ENCODE data around the gene ZNF81. TPM values are rescaled to one million over a fixed set of nuclear protein-coding genes. Genes with fewer than 3 reads are reported as not detected.

The ZNF81 gene
- total RNA-seq, 1 experiment from 2014 or later, result 4.8 TPM

GRCh38 chrX:47880927-47881326, 44.2 kb downstream of the ZNF81 start:
- RAD21 ChIA-PET (ENCODE audit: low non-redundant PET in 1 of 2, low total read pairs in 2 of 2, uncharacterized antibody in 2 of 2, unreplicated experiment in 2 of 2), result no interaction called here
- BruUV-seq (replicated peaks), result no TSS peak
- intact Hi-C loops (cut with micrococcal nuclease), result no loop called here
- TF ChIP-seq, protein P1, sequence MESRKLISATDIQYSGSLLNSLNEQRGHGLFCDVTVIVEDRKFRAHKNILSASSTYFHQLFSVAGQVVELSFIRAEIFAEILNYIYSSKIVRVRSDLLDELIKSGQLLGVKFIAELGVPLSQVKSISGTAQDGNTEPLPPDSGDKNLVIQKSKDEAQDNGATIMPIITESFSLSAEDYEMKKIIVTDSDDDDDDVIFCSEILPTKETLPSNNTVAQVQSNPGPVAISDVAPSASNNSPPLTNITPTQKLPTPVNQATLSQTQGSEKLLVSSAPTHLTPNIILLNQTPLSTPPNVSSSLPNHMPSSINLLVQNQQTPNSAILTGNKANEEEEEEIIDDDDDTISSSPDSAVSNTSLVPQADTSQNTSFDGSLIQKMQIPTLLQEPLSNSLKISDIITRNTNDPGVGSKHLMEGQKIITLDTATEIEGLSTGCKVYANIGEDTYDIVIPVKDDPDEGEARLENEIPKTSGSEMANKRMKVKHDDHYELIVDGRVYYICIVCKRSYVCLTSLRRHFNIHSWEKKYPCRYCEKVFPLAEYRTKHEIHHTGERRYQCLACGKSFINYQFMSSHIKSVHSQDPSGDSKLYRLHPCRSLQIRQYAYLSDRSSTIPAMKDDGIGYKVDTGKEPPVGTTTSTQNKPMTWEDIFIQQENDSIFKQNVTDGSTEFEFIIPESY (IDR thresholded peaks at IDR 0.05; ENCODE audit: extremely low read depth, insufficient replicate concordance, low read length), result no peak
- TF ChIP-seq SP1 (IDR thresholded peaks at IDR 0.05; ENCODE audit: low read depth), result no peak
- no peak for TF ChIP-seq EZH2 (IDR thresholded peaks at IDR 0.05)
- no peak for TF ChIP-seq EZH2phosphoT487 (IDR thresholded peaks at IDR 0.05; ENCODE audit: borderline replicate concordance)
- no peak for TF ChIP-seq JUND (IDR thresholded peaks at IDR 0.05)
- no peak for TF ChIP-seq EGR1 (IDR thresholded peaks at IDR 0.05; ENCODE audit: low read depth)
- no peak for TF ChIP-seq CBX3 (IDR thresholded peaks at IDR 0.05; ENCODE audit: low read depth)
- TF ChIP-seq ATF3 (IDR thresholded peaks at IDR 0.05), result no peak
- no peak for TF ChIP-seq ELF1 (IDR thresholded peaks at IDR 0.05; ENCODE audit: borderline replicate concordance, low read depth)
- TF ChIP-seq, protein P2, sequence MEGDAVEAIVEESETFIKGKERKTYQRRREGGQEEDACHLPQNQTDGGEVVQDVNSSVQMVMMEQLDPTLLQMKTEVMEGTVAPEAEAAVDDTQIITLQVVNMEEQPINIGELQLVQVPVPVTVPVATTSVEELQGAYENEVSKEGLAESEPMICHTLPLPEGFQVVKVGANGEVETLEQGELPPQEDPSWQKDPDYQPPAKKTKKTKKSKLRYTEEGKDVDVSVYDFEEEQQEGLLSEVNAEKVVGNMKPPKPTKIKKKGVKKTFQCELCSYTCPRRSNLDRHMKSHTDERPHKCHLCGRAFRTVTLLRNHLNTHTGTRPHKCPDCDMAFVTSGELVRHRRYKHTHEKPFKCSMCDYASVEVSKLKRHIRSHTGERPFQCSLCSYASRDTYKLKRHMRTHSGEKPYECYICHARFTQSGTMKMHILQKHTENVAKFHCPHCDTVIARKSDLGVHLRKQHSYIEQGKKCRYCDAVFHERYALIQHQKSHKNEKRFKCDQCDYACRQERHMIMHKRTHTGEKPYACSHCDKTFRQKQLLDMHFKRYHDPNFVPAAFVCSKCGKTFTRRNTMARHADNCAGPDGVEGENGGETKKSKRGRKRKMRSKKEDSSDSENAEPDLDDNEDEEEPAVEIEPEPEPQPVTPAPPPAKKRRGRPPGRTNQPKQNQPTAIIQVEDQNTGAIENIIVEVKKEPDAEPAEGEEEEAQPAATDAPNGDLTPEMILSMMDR (IDR thresholded peaks at IDR 0.05 in 2 of 3, conservative IDR thresholded peaks at IDR 0.05 in 1 of 3; ENCODE audit: borderline replicate concordance in 1 of 3, insufficient read depth in 1 of 3, low read depth in 2 of 3, low read length in 2 of 3), result no peak
- no peak for TF ChIP-seq TCF7L2 (IDR thresholded peaks at IDR 0.05; ENCODE audit: borderline replicate concordance, extremely low read depth, insufficient read depth, insufficient read length)
- no peak for TF ChIP-seq POLR2A (IDR thresholded peaks at IDR 0.05; ENCODE audit: borderline replicate concordance, extremely low read depth, insufficient read depth, insufficient read length)
- TF ChIP-seq, protein P3, sequence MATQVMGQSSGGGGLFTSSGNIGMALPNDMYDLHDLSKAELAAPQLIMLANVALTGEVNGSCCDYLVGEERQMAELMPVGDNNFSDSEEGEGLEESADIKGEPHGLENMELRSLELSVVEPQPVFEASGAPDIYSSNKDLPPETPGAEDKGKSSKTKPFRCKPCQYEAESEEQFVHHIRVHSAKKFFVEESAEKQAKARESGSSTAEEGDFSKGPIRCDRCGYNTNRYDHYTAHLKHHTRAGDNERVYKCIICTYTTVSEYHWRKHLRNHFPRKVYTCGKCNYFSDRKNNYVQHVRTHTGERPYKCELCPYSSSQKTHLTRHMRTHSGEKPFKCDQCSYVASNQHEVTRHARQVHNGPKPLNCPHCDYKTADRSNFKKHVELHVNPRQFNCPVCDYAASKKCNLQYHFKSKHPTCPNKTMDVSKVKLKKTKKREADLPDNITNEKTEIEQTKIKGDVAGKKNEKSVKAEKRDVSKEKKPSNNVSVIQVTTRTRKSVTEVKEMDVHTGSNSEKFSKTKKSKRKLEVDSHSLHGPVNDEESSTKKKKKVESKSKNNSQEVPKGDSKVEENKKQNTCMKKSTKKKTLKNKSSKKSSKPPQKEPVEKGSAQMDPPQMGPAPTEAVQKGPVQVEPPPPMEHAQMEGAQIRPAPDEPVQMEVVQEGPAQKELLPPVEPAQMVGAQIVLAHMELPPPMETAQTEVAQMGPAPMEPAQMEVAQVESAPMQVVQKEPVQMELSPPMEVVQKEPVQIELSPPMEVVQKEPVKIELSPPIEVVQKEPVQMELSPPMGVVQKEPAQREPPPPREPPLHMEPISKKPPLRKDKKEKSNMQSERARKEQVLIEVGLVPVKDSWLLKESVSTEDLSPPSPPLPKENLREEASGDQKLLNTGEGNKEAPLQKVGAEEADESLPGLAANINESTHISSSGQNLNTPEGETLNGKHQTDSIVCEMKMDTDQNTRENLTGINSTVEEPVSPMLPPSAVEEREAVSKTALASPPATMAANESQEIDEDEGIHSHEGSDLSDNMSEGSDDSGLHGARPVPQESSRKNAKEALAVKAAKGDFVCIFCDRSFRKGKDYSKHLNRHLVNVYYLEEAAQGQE (IDR thresholded peaks at IDR 0.05; ENCODE audit: low read depth), result no peak
- no peak for TF ChIP-seq POLR2AphosphoS5 (IDR thresholded peaks at IDR 0.05; ENCODE audit: low read depth, low read length)
- Histone ChIP-seq H3K27ac (ENCODE audit: low read depth, low read length) (no peak overlapping the region), H3K4me2 (ENCODE audit: low read length) (no peak overlapping the region), H3K4me1 (ENCODE audit: control insufficient read depth in 1 of 2, insufficient read depth in 2 of 2, low read length in 2 of 2) (no peaks in the 10 kb centered on the region), H3K27me3 (ENCODE audit: insufficient read depth, low read length) (no peaks in the 10 kb centered on the region), H3K4me3 (replicated peaks in 1 of 2; ENCODE audit: low read depth in 1 of 2, low read length in 2 of 2) (no peak overlapping the region), H4K20me1 (ENCODE audit: insufficient read depth) (no peaks in the 10 kb centered on the region), H2AFZ (ENCODE audit: low read depth, low read length, poor library complexity, severe bottlenecking) (no peak overlapping the region), H3K9me2 (ENCODE audit: insufficient read depth) (no peaks in the 10 kb centered on the region), H3K9me3 (ENCODE audit: control insufficient read depth in 1 of 2, insufficient read depth in 1 of 2, low read depth in 1 of 2, low read length in 2 of 2) (no peaks in the 10 kb centered on the region), H3K79me2 (ENCODE audit: insufficient read depth, low read length) (no peaks in the 10 kb centered on the region), H3K9ac (ENCODE audit: low read length) (no peak overlapping the region), H3K36me3 (ENCODE audit: control insufficient read depth in 1 of 2, insufficient read depth in 2 of 2, low read length in 2 of 2) (no peaks in the 10 kb centered on the region)
- ATAC-seq (no peak), DNase-seq (ENCODE audit: low read depth, low spot score) (no peak)
- POLR2A ChIA-PET, result no interaction called here
- CTCF ChIA-PET, result no interaction called here

All from HCT116 (cell line).